Measurements from ENCODE around the gene STPG4.

- TF ChIP-seq POLR2A (IDR thresholded peaks at IDR 0.05) (no peak), CTCF (IDR thresholded peaks at IDR 0.05) (no peak)
Measured at GRCh38 chr2:47039489-47039870, 115.6 kb downstream of the STPG4 start.

Data from thyroid gland (tissue), 4 donors.